Neural progenitor cell (in vitro differentiated cells): ENCODE measurements around the gene GNB4. TPM values are rescaled to one million over a fixed set of nuclear protein-coding genes. Genes with fewer than 3 reads are reported as not detected.

Experiments used
- DNase-seq: peaks from one replicate; pipeline ENCODE4 v3.0.0-alpha.2; 2016; ENCODE audit warnings: low spot score
- H2AFZ ChIP-seq: fragments of 200-600 bp; sonication (generic); replicated peaks from 2 replicates; pipeline ENCODE4 v1.6.1; 2016; ENCODE audit warnings: antibody characterized with exemption
- H3F3A ChIP-seq: fragments of 200-600 bp; sonication (generic); 2 replicates; pipeline ENCODE4 v1.6.1; 2016; ENCODE audit warnings: antibody characterized with exemption, low read depth
- H3K27ac ChIP-seq: fragments of 200-600 bp; sonication (generic); 2 replicates; pipeline ENCODE4 v1.5.1; 2016; ENCODE audit warnings: mild to moderate bottlenecking
- H3K27me3 ChIP-seq: fragments of 200-600 bp; sonication (generic); 2 replicates; pipeline ENCODE4 v1.6.1; 2016; ENCODE audit warnings: mild to moderate bottlenecking, moderate library complexity
- H3K36me3 ChIP-seq: fragments of 200-600 bp; sonication (generic); 2 replicates; pipeline ENCODE4 v1.5.1; 2016
- H3K4me1 ChIP-seq: fragments of 200-600 bp; sonication (generic); 2 replicates; pipeline ENCODE4 v1.6.1; 2016; ENCODE audit warnings: mixed run types
- H3K4me2 ChIP-seq: fragments of 200-600 bp; sonication (generic); 2 replicates; pipeline ENCODE4 v1.6.1; 2016
- H3K4me3 ChIP-seq: fragments of 200-600 bp; sonication (generic); 2 replicates; pipeline ENCODE4 v1.5.1; 2016
- H3K79me2 ChIP-seq: fragments of 200-600 bp; sonication (generic); 2 replicates; pipeline ENCODE4 v1.6.1; 2016; ENCODE audit warnings: low read depth
- H3K9ac ChIP-seq: fragments of 200-600 bp; sonication (generic); 2 replicates; pipeline ENCODE4 v1.6.1; 2016
- H3K9me3 ChIP-seq: fragments of 200-600 bp; sonication (generic); 2 replicates; pipeline ENCODE4 v1.5.1; 2016; ENCODE audit warnings: low read depth
- H4K20me1 ChIP-seq: fragments of 200-600 bp; sonication (generic); 2 replicates; pipeline ENCODE4 v1.6.1; 2016; ENCODE audit warnings: low read depth
- H3K27ac Mint-ChIP-seq: 3 replicates; pipeline ENCODE4 v1.8.0; 2021; ENCODE audit warnings: mixed read lengths
- H3K27me3 Mint-ChIP-seq: 2 replicates; pipeline ENCODE4 v1.8.0; 2022; ENCODE audit warnings: low read depth, mild to moderate bottlenecking, inconsistent platforms, moderate library complexity, mixed read lengths; ENCODE audit not compliant: insufficient read depth
- H3K36me3 Mint-ChIP-seq: 3 replicates; pipeline ENCODE4 v1.8.0; 2021; ENCODE audit warnings: mixed read lengths
- H3K4me1 Mint-ChIP-seq: 3 replicates; pipeline ENCODE4 v1.8.0; 2021; ENCODE audit warnings: mixed read lengths
- H3K4me3 Mint-ChIP-seq: 3 replicates; pipeline ENCODE4 v1.8.0; 2021; ENCODE audit warnings: mild to moderate bottlenecking, moderate library complexity, mixed read lengths
- H3K9me3 Mint-ChIP-seq: 3 replicates; pipeline ENCODE4 v1.8.0; 2020; ENCODE audit warnings: mixed read lengths
- CTCF ChIP-seq: fragments of 200-600 bp; sonication (generic); IDR thresholded peaks from 2 replicates; pipeline ENCODE4 v1.5.1; 2017; ENCODE audit warnings: antibody characterized with exemption, mild to moderate bottlenecking
- EZH2 ChIP-seq: fragments of 200-600 bp; sonication (generic); IDR thresholded peaks from 2 replicates; pipeline ENCODE4 v1.6.1; 2017; ENCODE audit warnings: antibody characterized with exemption, mild to moderate bottlenecking, moderate library complexity
- EZH2phosphoT487 ChIP-seq: fragments of 200-600 bp; sonication (generic); IDR thresholded peaks from 2 replicates; pipeline ENCODE4 v1.6.1; 2017; ENCODE audit warnings: antibody characterized with exemption
- total RNA-seq: library from RNA; depleted of rRNA; stranded (reverse); fragments of >200 nt; gene quantifications from 2 replicates; pipeline ENCODE4 v1.2.3, GENCODE V29; 2015; ENCODE audit warnings: low replicate concordance

The GNB4 gene
- total RNA-seq, 1 donor from 2014 or later: 74.6 TPM

- DNase-seq: no peak
- H3K36me3 Mint-ChIP-seq: peaks cover 14% of the 10 kb centered on the region
- H3K9me3 Mint-ChIP-seq: no peaks in the 10 kb centered on the region
- H3K27ac Mint-ChIP-seq: no peak overlapping the region
- Histone ChIP-seq H3K79me2 (no peaks in the 10 kb centered on the region), H3K4me3 (no peak overlapping the region), H3K27me3 (no peaks in the 10 kb centered on the region), H3K9me3 (no peaks in the 10 kb centered on the region), H4K20me1 (no peaks in the 10 kb centered on the region), H3K4me1 (no peaks in the 10 kb centered on the region), H3K36me3 (peaks cover 5% of the 10 kb centered on the region), H3K4me2 (no peak overlapping the region), H3F3A (no peaks in the 10 kb centered on the region), H2AFZ (no peak overlapping the region), H3K27ac (no peak overlapping the region), H3K9ac (no peak overlapping the region)
- no peaks in the 10 kb centered on the region for H3K4me1 Mint-ChIP-seq
- no peak overlapping the region for H3K4me3 Mint-ChIP-seq
- no peak for TF ChIP-seq EZH2
- no peak for TF ChIP-seq CTCF
- TF ChIP-seq EZH2phosphoT487: no peak
- no peaks in the 10 kb centered on the region for H3K27me3 Mint-ChIP-seq
Observed at GRCh38 chr3:179416681-179417080, 34.6 kb downstream of the GNB4 start.

- Mint-ChIP-seq H3K27me3 (no peaks in the 10 kb centered on the region), H3K4me3 (no peak overlapping the region), H3K4me1 (peaks cover 2% of the 10 kb centered on the region), H3K27ac (no peak overlapping the region), H3K36me3 (peaks cover 16% of the 10 kb centered on the region), H3K9me3 (no peaks in the 10 kb centered on the region)
- H3K4me2 ChIP-seq: no peak overlapping the region
- H3K27ac ChIP-seq: no peak overlapping the region
- no peak for DNase-seq
- peaks cover 5% of the 10 kb centered on the region for H3K36me3 ChIP-seq
- no peaks in the 10 kb centered on the region for H3K9me3 ChIP-seq
- TF ChIP-seq EZH2 (no peak), EZH2phosphoT487 (no peak)
- no peak overlapping the region for H2AFZ ChIP-seq
- H3F3A ChIP-seq: no peaks in the 10 kb centered on the region
- no peaks in the 10 kb centered on the region for H3K27me3 ChIP-seq
- H3K79me2 ChIP-seq: no peaks in the 10 kb centered on the region
- H3K9ac ChIP-seq: no peak overlapping the region
- peaks cover 3% of the 10 kb centered on the region for H3K4me1 ChIP-seq
- no peaks in the 10 kb centered on the region for H4K20me1 ChIP-seq
- H3K4me3 ChIP-seq: no peak overlapping the region
Observed at GRCh38 chr3:179415377-179415776, 35.9 kb downstream of the GNB4 start.

- Histone ChIP-seq H3K4me2 (no peak overlapping the region), H4K20me1 (no peaks in the 10 kb centered on the region), H3K4me1 (peaks cover 3% of the 10 kb centered on the region), H3K9me3 (no peaks in the 10 kb centered on the region), H3K27ac (no peak overlapping the region), H3K36me3 (peaks cover 5% of the 10 kb centered on the region), H2AFZ (no peak overlapping the region), H3K9ac (no peak overlapping the region), H3K79me2 (no peaks in the 10 kb centered on the region), H3K4me3 (no peak overlapping the region), H3K27me3 (no peaks in the 10 kb centered on the region), H3F3A (no peaks in the 10 kb centered on the region)
- Mint-ChIP-seq H3K27ac (no peak overlapping the region), H3K27me3 (no peaks in the 10 kb centered on the region), H3K4me3 (no peak overlapping the region), H3K4me1 (peaks cover 2% of the 10 kb centered on the region), H3K9me3 (no peaks in the 10 kb centered on the region), H3K36me3 (peaks cover 18% of the 10 kb centered on the region)
- DNase-seq: no peak
- TF ChIP-seq EZH2phosphoT487 (no peak), CTCF (no peak), EZH2 (no peak)
Observed at GRCh38 chr3:179414804-179415203, 36.5 kb downstream of the GNB4 start.

- Histone ChIP-seq H3K27ac (no peak overlapping the region), H3K79me2 (no peaks in the 10 kb centered on the region), H3K36me3 (no peaks in the 10 kb centered on the region), H3F3A (no peaks in the 10 kb centered on the region), H3K4me1 (peaks cover 3% of the 10 kb centered on the region), H3K27me3 (no peaks in the 10 kb centered on the region), H3K9ac (no peak overlapping the region), H2AFZ (no peak overlapping the region), H3K4me2 (no peak overlapping the region), H3K4me3 (no peak overlapping the region), H3K9me3 (no peaks in the 10 kb centered on the region), H4K20me1 (no peaks in the 10 kb centered on the region)
- H3K4me1 Mint-ChIP-seq: peaks cover 2% of the 10 kb centered on the region
- H3K27ac Mint-ChIP-seq: no peak overlapping the region
- no peak for TF ChIP-seq EZH2
- no peak for TF ChIP-seq EZH2phosphoT487
- no peak for TF ChIP-seq CTCF
- H3K4me3 Mint-ChIP-seq: no peak overlapping the region
- DNase-seq: no peak
- no peaks in the 10 kb centered on the region for H3K27me3 Mint-ChIP-seq
- no peaks in the 10 kb centered on the region for H3K9me3 Mint-ChIP-seq
- H3K36me3 Mint-ChIP-seq: peaks cover 7% of the 10 kb centered on the region
Observed at GRCh38 chr3:179410999-179411398, 40.3 kb downstream of the GNB4 start.
